Measurements from ENCODE around the gene GAGE12E. TPM values are rescaled to one million over a fixed set of nuclear protein-coding genes. Genes with fewer than 3 reads are reported as not detected.
"Not testable (repeated sequence)": the region's sequence is repeated elsewhere in the genome, so short reads cannot be mapped to it uniquely, and the experiment has no call there.

GAGE12E gene
- polyA plus RNA-seq, result not detected
- long read RNA-seq, donor 1, result 0 reads
- long read RNA-seq, donor 2, result 0 reads
- long read RNA-seq, donor 3, result 0 reads
- long read RNA-seq, donor 4, result 0 reads
- long read RNA-seq, donor 5, result 0 reads
- long read RNA-seq, donor 6, result 0 reads
- long read RNA-seq, donor 7, result 0 reads
- long read RNA-seq, donor 8, result 0 reads
- long read RNA-seq, donor 9, result 0 reads
- long read RNA-seq, donor 10, result 0 reads

GRCh38 chrX:49550989-49551388, at the start of gene GAGE12E:
TSS of gene GAGE12E (plus strand) at chrX:49551289. CDS start at chrX:49552444, 1,155 bp downstream.
- not testable (repeated sequence) for H3K36me3 ChIP-seq (ENCODE audit: control insufficient read depth in 3 of 3, insufficient read depth in 2 of 3, low read depth in 1 of 3, low read length in 3 of 3); H3K4me1 ChIP-seq (ENCODE audit: control insufficient read depth in 3 of 3, insufficient read depth in 2 of 3, low read depth in 1 of 3, low read length in 2 of 3); FAIRE-seq; H3K9me3 ChIP-seq (ENCODE audit: control insufficient read depth in 2 of 2, insufficient read depth in 1 of 2, low read depth in 1 of 2, low read length in 1 of 2); H3K4me3 ChIP-seq (ENCODE audit: low read depth in 1 of 3, low read length in 3 of 3); H3K27me3 ChIP-seq (ENCODE audit: control insufficient read depth in 3 of 3, insufficient read depth in 3 of 3, low read length in 3 of 3); H3K27ac ChIP-seq (ENCODE audit: low read depth in 1 of 3, low read length in 2 of 3); DNase-seq
- no CpG with 5 or more reads among the region's 16 CpGs for WGBS, 3 donors

GRCh38 chrX:49531877-49532276, 19.2 kb upstream of the GAGE12E start, which contains the start of gene GAGE12C:
TSS of gene GAGE12C (plus strand) at chrX:49532177. CDS start at chrX:49533332, 1,155 bp downstream.
- WGBS, 3 donors, result no CpG with 5 or more reads among the region's 16 CpGs
- DNase-seq; H3K27me3 ChIP-seq (ENCODE audit: control insufficient read depth in 3 of 3, insufficient read depth in 3 of 3, low read length in 3 of 3); H3K4me1 ChIP-seq (ENCODE audit: control insufficient read depth in 3 of 3, insufficient read depth in 2 of 3, low read depth in 1 of 3, low read length in 2 of 3); FAIRE-seq; H3K9me3 ChIP-seq (ENCODE audit: control insufficient read depth in 2 of 2, insufficient read depth in 1 of 2, low read depth in 1 of 2, low read length in 1 of 2); H3K27ac ChIP-seq (ENCODE audit: low read depth in 1 of 3, low read length in 2 of 3); H3K4me3 ChIP-seq (ENCODE audit: low read depth in 1 of 3, low read length in 3 of 3); H3K36me3 ChIP-seq (ENCODE audit: control insufficient read depth in 3 of 3, insufficient read depth in 2 of 3, low read depth in 1 of 3, low read length in 3 of 3): not testable (repeated sequence)

DNA sequence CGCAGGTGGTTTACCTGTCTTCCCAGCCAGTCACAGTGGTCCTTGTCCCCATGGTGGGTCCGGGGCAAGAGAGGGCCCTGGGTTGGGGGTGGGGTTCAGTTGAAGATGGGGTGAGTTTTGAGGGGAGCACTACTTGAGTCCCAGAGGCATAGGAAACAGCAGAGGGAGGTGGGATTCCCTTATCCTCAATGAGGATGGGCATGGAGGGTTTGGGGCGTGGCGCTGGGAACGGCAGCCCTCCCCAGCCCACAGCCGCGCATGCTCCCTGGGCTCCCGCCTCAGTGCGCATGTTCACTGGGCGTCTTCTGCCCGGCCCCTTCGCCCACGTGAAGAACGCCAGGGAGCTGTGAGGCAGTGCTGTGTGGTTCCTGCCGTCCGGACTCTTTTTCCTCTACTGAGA, 9.7 kb upstream of the GAGE12E start, which contains the start of gene GAGE12D:
GAGE12D (plus strand) TSS at position 301 of the 400 bp plus-strand sequence. CDS start 1,155 bp downstream, outside the sequence.
- not testable (repeated sequence) for H3K9me3 ChIP-seq (ENCODE audit: control insufficient read depth in 2 of 2, insufficient read depth in 1 of 2, low read depth in 1 of 2, low read length in 1 of 2); H3K27ac ChIP-seq (ENCODE audit: low read depth in 1 of 3, low read length in 2 of 3); FAIRE-seq; H3K4me1 ChIP-seq (ENCODE audit: control insufficient read depth in 3 of 3, insufficient read depth in 2 of 3, low read depth in 1 of 3, low read length in 2 of 3); H3K36me3 ChIP-seq (ENCODE audit: control insufficient read depth in 3 of 3, insufficient read depth in 2 of 3, low read depth in 1 of 3, low read length in 3 of 3); H3K4me3 ChIP-seq (ENCODE audit: low read depth in 1 of 3, low read length in 3 of 3); H3K27me3 ChIP-seq (ENCODE audit: control insufficient read depth in 3 of 3, insufficient read depth in 3 of 3, low read length in 3 of 3); DNase-seq
- WGBS, 3 donors, result no CpG with 5 or more reads among the region's 16 CpGs

- H3K4me1 ChIP-seq (ENCODE audit: control insufficient read depth in 3 of 3, insufficient read depth in 2 of 3, low read depth in 1 of 3, low read length in 2 of 3); H3K36me3 ChIP-seq (ENCODE audit: control insufficient read depth in 3 of 3, insufficient read depth in 2 of 3, low read depth in 1 of 3, low read length in 3 of 3): not testable (repeated sequence)
These were observed 9.5 kb downstream of the GAGE12E start, which contains the start of gene GAGE12F for GRCh38 chrX:49560542-49560941. TSS of gene GAGE12F (plus strand) at chrX:49560842. CDS start at chrX:49561997, 1,155 bp downstream.

GRCh38 chrX:49568728-49569127, 17.6 kb downstream of the GAGE12E start:
- not testable (repeated sequence) for H3K4me1 ChIP-seq (ENCODE audit: control insufficient read depth in 3 of 3, insufficient read depth in 2 of 3, low read depth in 1 of 3, low read length in 2 of 3); H3K9me3 ChIP-seq (ENCODE audit: control insufficient read depth in 2 of 2, insufficient read depth in 1 of 2, low read depth in 1 of 2, low read length in 1 of 2); H3K4me3 ChIP-seq (ENCODE audit: low read depth in 1 of 3, low read length in 3 of 3); FAIRE-seq; H3K36me3 ChIP-seq (ENCODE audit: control insufficient read depth in 3 of 3, insufficient read depth in 2 of 3, low read depth in 1 of 3, low read length in 3 of 3); H3K27me3 ChIP-seq (ENCODE audit: control insufficient read depth in 3 of 3, insufficient read depth in 3 of 3, low read length in 3 of 3); H3K27ac ChIP-seq (ENCODE audit: low read depth in 1 of 3, low read length in 2 of 3); DNase-seq
- no CpG with 5 or more reads among the region's 11 CpGs for WGBS, 3 donors

More at GRCh38 chrX:49560542-49560941, 9.5 kb downstream of the GAGE12E start, which contains the start of gene GAGE12F:
- not testable (repeated sequence) for H3K27me3 ChIP-seq (ENCODE audit: control insufficient read depth in 3 of 3, insufficient read depth in 3 of 3, low read length in 3 of 3); DNase-seq; H3K9me3 ChIP-seq (ENCODE audit: control insufficient read depth in 2 of 2, insufficient read depth in 1 of 2, low read depth in 1 of 2, low read length in 1 of 2); H3K4me3 ChIP-seq (ENCODE audit: low read depth in 1 of 3, low read length in 3 of 3); H3K27ac ChIP-seq (ENCODE audit: low read depth in 1 of 3, low read length in 2 of 3); FAIRE-seq
- WGBS, 3 donors, result no CpG with 5 or more reads among the region's 16 CpGs

- not testable (repeated sequence) for H3K4me1 ChIP-seq (ENCODE audit: control insufficient read depth in 3 of 3, insufficient read depth in 2 of 3, low read depth in 1 of 3, low read length in 2 of 3); H3K27me3 ChIP-seq (ENCODE audit: control insufficient read depth in 3 of 3, insufficient read depth in 3 of 3, low read length in 3 of 3); H3K36me3 ChIP-seq (ENCODE audit: control insufficient read depth in 3 of 3, insufficient read depth in 2 of 3, low read depth in 1 of 3, low read length in 3 of 3); H3K27ac ChIP-seq (ENCODE audit: low read depth in 1 of 3, low read length in 2 of 3); DNase-seq; H3K9me3 ChIP-seq (ENCODE audit: control insufficient read depth in 2 of 2, insufficient read depth in 1 of 2, low read depth in 1 of 2, low read length in 1 of 2); H3K4me3 ChIP-seq (ENCODE audit: low read depth in 1 of 3, low read length in 3 of 3); FAIRE-seq
- no CpG with 5 or more reads among the region's 13 CpGs for WGBS, 3 donors
These were observed 18.1 kb downstream of the GAGE12E start for GRCh38 chrX:49569152-49569551.

DNA sequence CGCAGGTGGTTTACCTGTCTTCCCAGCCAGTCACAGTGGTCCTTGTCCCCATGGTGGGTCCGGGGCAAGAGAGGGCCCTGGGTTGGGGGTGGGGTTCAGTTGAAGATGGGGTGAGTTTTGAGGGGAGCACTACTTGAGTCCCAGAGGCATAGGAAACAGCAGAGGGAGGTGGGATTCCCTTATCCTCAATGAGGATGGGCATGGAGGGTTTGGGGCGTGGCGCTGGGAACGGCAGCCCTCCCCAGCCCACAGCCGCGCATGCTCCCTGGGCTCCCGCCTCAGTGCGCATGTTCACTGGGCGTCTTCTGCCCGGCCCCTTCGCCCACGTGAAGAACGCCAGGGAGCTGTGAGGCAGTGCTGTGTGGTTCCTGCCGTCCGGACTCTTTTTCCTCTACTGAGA, 19.0 kb downstream of the GAGE12E start, which contains the start of gene GAGE12G:
GAGE12G (plus strand) TSS at position 301 of the 400 bp plus-strand sequence. CDS start 1,155 bp downstream, outside the sequence.
- not testable (repeated sequence) for H3K4me1 ChIP-seq (ENCODE audit: control insufficient read depth in 3 of 3, insufficient read depth in 2 of 3, low read depth in 1 of 3, low read length in 2 of 3); H3K4me3 ChIP-seq (ENCODE audit: low read depth in 1 of 3, low read length in 3 of 3); H3K27me3 ChIP-seq (ENCODE audit: control insufficient read depth in 3 of 3, insufficient read depth in 3 of 3, low read length in 3 of 3); H3K36me3 ChIP-seq (ENCODE audit: control insufficient read depth in 3 of 3, insufficient read depth in 2 of 3, low read depth in 1 of 3, low read length in 3 of 3); H3K9me3 ChIP-seq (ENCODE audit: control insufficient read depth in 2 of 2, insufficient read depth in 1 of 2, low read depth in 1 of 2, low read length in 1 of 2); FAIRE-seq; H3K27ac ChIP-seq (ENCODE audit: low read depth in 1 of 3, low read length in 2 of 3); DNase-seq
- WGBS, 3 donors, result no CpG with 5 or more reads among the region's 16 CpGs

- not testable (repeated sequence) for DNase-seq; H3K27ac ChIP-seq (ENCODE audit: low read depth in 1 of 3, low read length in 2 of 3); H3K9me3 ChIP-seq (ENCODE audit: control insufficient read depth in 2 of 2, insufficient read depth in 1 of 2, low read depth in 1 of 2, low read length in 1 of 2); H3K27me3 ChIP-seq (ENCODE audit: control insufficient read depth in 3 of 3, insufficient read depth in 3 of 3, low read length in 3 of 3); H3K36me3 ChIP-seq (ENCODE audit: control insufficient read depth in 3 of 3, insufficient read depth in 2 of 3, low read depth in 1 of 3, low read length in 3 of 3); H3K4me3 ChIP-seq (ENCODE audit: low read depth in 1 of 3, low read length in 3 of 3); FAIRE-seq; H3K4me1 ChIP-seq (ENCODE audit: control insufficient read depth in 3 of 3, insufficient read depth in 2 of 3, low read depth in 1 of 3, low read length in 2 of 3)
- WGBS, 3 donors, result no CpG with 5 or more reads among the region's 16 CpGs
These were observed 28.6 kb downstream of the GAGE12E start, which contains the start of gene GAGE12H for GRCh38 chrX:49579649-49580048. TSS of gene GAGE12H (plus strand) at chrX:49579949. CDS start at chrX:49581104, 1,155 bp downstream.

Measured in small intestine (tissue), 16 donors.